ENCODE measurements around the gene PGM5.

- TF ChIP-seq EZH2 (IDR thresholded peaks at IDR 0.05; ENCODE audit: low read depth, unreplicated experiment) = no peak
- no peak for TF ChIP-seq CTCF (conservative IDR thresholded peaks at IDR 0.05; ENCODE audit: low read depth in 2 of 2)
- no peak for TF ChIP-seq REST (IDR thresholded peaks at IDR 0.05; ENCODE audit: unreplicated experiment)
- TF ChIP-seq EZH2phosphoT487 (IDR thresholded peaks at IDR 0.05; ENCODE audit: unreplicated experiment) = no peak
- no peak for TF ChIP-seq CREB1 (CRISPR knock-in tag; IDR thresholded peaks at IDR 0.05; ENCODE audit: low read depth)
- no peak for TF ChIP-seq JUNB (IDR thresholded peaks at IDR 0.05; ENCODE audit: unreplicated experiment)
- TF ChIP-seq POLR2AphosphoS5 (IDR thresholded peaks at IDR 0.05; ENCODE audit: low read depth) = no peak
- TF ChIP-seq ETS1 (IDR thresholded peaks at IDR 0.05) = no peak
- no peak for TF ChIP-seq NANOG (IDR thresholded peaks at IDR 0.05; ENCODE audit: borderline replicate concordance)
- no peak for TF ChIP-seq ZNF331 (CRISPR knock-in tag; IDR thresholded peaks at IDR 0.05; ENCODE audit: low read depth)
Measured at GRCh38 chr9:68488126-68488525, 131.7 kb downstream of the PGM5 start.

Measured in GM23338 (cell line).